ENCODE measurements around the gene ALPL. TPM values are rescaled to one million over a fixed set of nuclear protein-coding genes. Genes with fewer than 3 reads are reported as not detected.

Gene ALPL
- total RNA-seq, 1 experiment from 2014 or later: not detected

- POLR2A ChIA-PET (ENCODE audit: unreplicated experiment): no interaction called here
- no peak for DNase-seq
- no peaks in the 10 kb centered on the region for H3K4me1 ChIP-seq (replicated peaks; ENCODE audit: insufficient read depth)
- H3K27ac ChIP-seq: no peak overlapping the region
- BruUV-seq (replicated peaks): no TSS peak
- TF ChIP-seq CTCF (conservative IDR thresholded peaks at IDR 0.05): no peak
- TF ChIP-seq EZH2 (IDR thresholded peaks at IDR 0.05; ENCODE audit: low read depth): no peak
- no peaks in the 10 kb centered on the region for H4K20me1 ChIP-seq (ENCODE audit: insufficient read depth)
- H3K9me3 ChIP-seq (ENCODE audit: insufficient read depth, low read depth): no peaks in the 10 kb centered on the region; the same call in 1 of the 2 replicates
- no peak overlapping the region for H3K4me2 ChIP-seq
- no peaks in the 10 kb centered on the region for H3K27me3 ChIP-seq (ENCODE audit: insufficient read depth, low read depth)
- H2AFZ ChIP-seq: no peak overlapping the region
- CTCF ChIA-PET: no interaction called here
- H3K36me3 ChIP-seq (ENCODE audit: low read depth): no peaks in the 10 kb centered on the region
- no peaks in the 10 kb centered on the region for H3K79me2 ChIP-seq (ENCODE audit: low read depth)
- no peak overlapping the region for H3K4me3 ChIP-seq
- H3F3A ChIP-seq (ENCODE audit: insufficient read depth, low read depth): no peaks in the 10 kb centered on the region
- intact Hi-C loops (cut with micrococcal nuclease; ENCODE audit: unreplicated experiment): no loop called here
- no peaks in the 10 kb centered on the region for H3K9me2 ChIP-seq (ENCODE audit: insufficient read depth)
These were observed 9.8 kb upstream of the ALPL start for GRCh38 chr1:21499283-21499950.

- intact Hi-C loops (cut with micrococcal nuclease; ENCODE audit: unreplicated experiment): no loop called here
These were observed 5.4 kb upstream of the ALPL start for GRCh38 chr1:21503706-21504377.

GRCh38 chr1:21506804-21507203, 2.4 kb upstream of the ALPL start:
- no peaks in the 10 kb centered on the region for H3K4me1 ChIP-seq (replicated peaks; ENCODE audit: insufficient read depth)
- no peaks in the 10 kb centered on the region for H4K20me1 ChIP-seq (ENCODE audit: insufficient read depth)
- no peak overlapping the region for H2AFZ ChIP-seq
- no peak overlapping the region for H3K4me3 ChIP-seq
- no peaks in the 10 kb centered on the region for H3F3A ChIP-seq (ENCODE audit: insufficient read depth, low read depth)
- TF ChIP-seq CTCF (conservative IDR thresholded peaks at IDR 0.05) (no peak), EZH2 (IDR thresholded peaks at IDR 0.05; ENCODE audit: low read depth) (no peak)
- H3K36me3 ChIP-seq (ENCODE audit: low read depth): no peaks in the 10 kb centered on the region
- BruUV-seq (replicated peaks): no TSS peak
- CTCF ChIA-PET: no interaction called here
- no peak overlapping the region for H3K27ac ChIP-seq
- no peaks in the 10 kb centered on the region for H3K27me3 ChIP-seq (ENCODE audit: insufficient read depth, low read depth)
- POLR2A ChIA-PET (ENCODE audit: unreplicated experiment): interaction anchor here (0.5 kb wide), 1 partner anchor 21 kb away, joined by 3 read pairs; no protein-coding TSS in a partner anchor
- H3K9me3 ChIP-seq (ENCODE audit: insufficient read depth, low read depth): no peaks in the 10 kb centered on the region
- DNase-seq: no peak
- no peaks in the 10 kb centered on the region for H3K79me2 ChIP-seq (ENCODE audit: low read depth)
- no peaks in the 10 kb centered on the region for H3K9me2 ChIP-seq (ENCODE audit: insufficient read depth)
- no peak overlapping the region for H3K4me2 ChIP-seq
- intact Hi-C loops (cut with micrococcal nuclease; ENCODE audit: unreplicated experiment): loop anchor here (5.0 kb wide), 1 partner anchor 150 kb away; no protein-coding TSS in a partner anchor

More at GRCh38 chr1:21503706-21504377, 5.4 kb upstream of the ALPL start:
- H3K79me2 ChIP-seq (ENCODE audit: low read depth): no peaks in the 10 kb centered on the region
- H3K4me2 ChIP-seq: no peak overlapping the region
- H3K9me2 ChIP-seq (ENCODE audit: insufficient read depth): no peaks in the 10 kb centered on the region
- TF ChIP-seq CTCF (conservative IDR thresholded peaks at IDR 0.05) (no peak), EZH2 (IDR thresholded peaks at IDR 0.05; ENCODE audit: low read depth) (no peak)
- ChIA-PET CTCF (no interaction called here), POLR2A (ENCODE audit: unreplicated experiment) (interaction anchor here (0.6 kb wide), 1 partner anchor 124 kb away, joined by 3 read pairs; no protein-coding TSS in a partner anchor)
- no peaks in the 10 kb centered on the region for H3K36me3 ChIP-seq (ENCODE audit: low read depth)
- H3K27ac ChIP-seq: no peak overlapping the region
- H3F3A ChIP-seq (ENCODE audit: insufficient read depth, low read depth): no peaks in the 10 kb centered on the region
- no peak overlapping the region for H2AFZ ChIP-seq
- BruUV-seq (replicated peaks): no TSS peak
- no peaks in the 10 kb centered on the region; the same call in 1 of the 2 replicates for H3K9me3 ChIP-seq (ENCODE audit: insufficient read depth, low read depth)
- H3K4me1 ChIP-seq (replicated peaks; ENCODE audit: insufficient read depth): no peaks in the 10 kb centered on the region
- no peaks in the 10 kb centered on the region for H3K27me3 ChIP-seq (ENCODE audit: insufficient read depth, low read depth)
- H3K4me3 ChIP-seq: no peak overlapping the region
- no peak for DNase-seq
- no peaks in the 10 kb centered on the region for H4K20me1 ChIP-seq (ENCODE audit: insufficient read depth)
